Activated T-helper 1 cell treated with anti-CD3 and anti-CD28 coated beads, Interleukin-2, amount 50 U/mL, for 16 hours (primary cell): ENCODE results near the gene SLC4A5.

Source experiments
- DNase-seq, 2 donors: peaks; one replicate each; pipeline ENCODE4 v3.0.0-alpha.2; 2020; ENCODE audit warnings: low read depth in 1 of 2, low spot score in 1 of 2

SLC4A5 gene

DNA sequence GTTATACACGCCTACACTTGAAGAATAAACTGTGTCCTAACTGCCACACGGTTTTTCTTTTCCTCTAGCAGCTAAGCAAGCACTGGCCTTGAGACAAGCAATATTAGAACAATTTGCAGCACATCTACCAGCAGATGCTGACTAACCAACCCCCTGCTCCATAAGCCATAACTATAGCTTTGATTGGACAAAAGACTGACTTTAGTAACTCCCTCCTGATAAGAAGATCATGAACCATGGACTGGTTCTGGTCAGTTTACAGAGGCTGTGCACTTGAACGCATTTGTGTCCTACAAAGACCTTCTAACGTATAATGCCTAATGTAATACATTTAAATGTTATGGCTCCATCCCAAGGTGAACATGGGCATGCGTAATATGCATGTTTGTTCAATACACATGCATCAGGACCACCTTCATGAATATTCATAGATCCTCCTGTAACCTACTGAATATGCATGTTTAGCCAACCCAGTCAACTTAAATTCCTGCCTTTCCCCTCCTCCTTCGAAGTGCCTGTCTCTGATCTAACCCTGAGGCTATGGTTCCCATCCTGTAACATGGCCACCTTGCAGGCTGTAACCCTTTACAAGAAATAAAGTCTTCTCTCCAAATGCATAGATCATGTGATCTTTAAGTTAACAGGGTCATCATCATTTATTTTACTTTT is 26.5 kb downstream of the SLC4A5 start:
- no peak for DNase-seq

DNA sequence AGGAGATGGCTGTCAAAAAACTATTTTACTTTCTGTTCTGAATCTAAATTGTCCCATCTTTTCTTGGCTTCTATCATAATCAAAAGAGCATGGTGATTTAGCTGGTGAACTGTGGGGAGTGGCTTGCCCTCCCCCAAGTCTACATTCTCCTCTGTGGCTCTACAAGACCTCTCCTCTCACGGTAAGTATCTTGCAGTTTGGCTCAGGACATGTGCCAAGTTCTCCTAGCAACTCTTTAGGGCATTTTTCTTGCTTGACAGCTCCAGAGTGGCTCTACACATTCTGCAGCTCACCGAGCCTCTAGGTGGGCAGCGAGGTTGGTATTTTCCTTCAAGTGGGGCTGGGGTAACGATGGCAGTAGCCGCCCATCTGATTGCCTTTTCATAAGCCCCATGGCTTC is 29.1 kb downstream of the SLC4A5 start:
- no peak for DNase-seq

GRCh38 chr2:74313497-74313896 is 29.7 kb downstream of the SLC4A5 start:
- DNase-seq = no peak

GRCh38 chr2:74312913-74313312 is 30.3 kb downstream of the SLC4A5 start:
- DNase-seq = no peak

DNA sequence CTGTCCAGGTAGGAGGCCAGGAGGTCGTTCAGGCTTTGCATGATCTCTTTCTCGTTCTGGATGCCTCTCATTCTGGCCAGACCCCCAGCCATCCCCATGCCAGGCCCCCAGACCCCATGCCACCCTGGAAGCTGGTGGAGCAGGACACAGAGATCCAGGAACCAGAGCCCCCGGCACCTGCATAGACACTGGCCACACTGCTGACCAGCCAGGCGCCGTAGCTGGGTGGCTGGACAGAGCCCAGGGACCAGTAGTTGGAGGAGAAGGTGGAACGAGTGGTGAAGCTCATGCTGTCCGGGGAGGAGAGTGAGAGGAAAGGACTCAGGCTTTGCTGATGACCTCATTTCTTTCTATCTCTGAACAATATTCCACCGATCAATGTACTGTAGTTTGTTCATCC is 35.5 kb downstream of the SLC4A5 start:
- DNase-seq = no peak

GRCh38 chr2:74304332-74305148 is 38.7 kb downstream of the SLC4A5 start:
- DNase-seq = no peak

GRCh38 chr2:74302865-74303264 is 40.4 kb downstream of the SLC4A5 start:
- no peak for DNase-seq

DNA sequence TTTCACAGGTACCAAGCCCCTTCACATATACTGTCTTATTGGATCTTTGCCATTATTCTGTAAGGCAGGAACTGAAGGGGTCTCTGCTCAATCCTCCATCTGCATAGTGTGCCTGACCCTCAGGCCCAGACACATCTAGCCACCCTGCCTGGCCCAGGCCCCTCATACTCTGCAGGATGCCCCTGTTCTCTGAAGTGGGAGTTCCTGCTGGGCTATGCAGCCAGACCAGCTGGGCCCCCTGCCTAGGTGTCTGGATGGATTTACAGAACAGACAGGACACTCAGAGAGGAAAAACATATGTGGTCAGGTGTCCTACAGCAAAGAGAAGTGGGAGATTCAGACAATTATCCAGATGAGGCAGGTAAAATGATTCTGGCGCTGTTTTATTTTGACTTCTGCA is 42.0 kb downstream of the SLC4A5 start:
- DNase-seq = no peak

DNA sequence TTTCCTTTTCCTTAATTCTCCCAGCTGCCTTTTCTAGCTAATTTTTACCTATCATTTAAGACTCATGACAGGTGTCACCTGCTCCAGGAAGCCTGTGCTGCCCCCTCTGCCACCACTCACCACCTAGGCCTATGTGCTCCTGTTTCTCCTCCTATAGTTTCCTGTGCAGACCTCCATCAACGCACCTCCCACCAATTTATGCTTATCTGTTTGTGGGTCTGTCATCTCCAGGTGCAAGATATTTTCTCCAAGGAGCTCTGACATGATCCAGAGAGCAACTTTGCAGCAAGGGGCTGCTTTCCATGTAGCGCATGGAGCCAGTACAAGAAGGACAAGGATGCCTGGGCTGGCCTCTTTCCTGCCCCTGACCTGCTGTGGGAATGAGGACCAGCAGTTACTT is 42.7 kb downstream of the SLC4A5 start:
- no peak for DNase-seq

DNA sequence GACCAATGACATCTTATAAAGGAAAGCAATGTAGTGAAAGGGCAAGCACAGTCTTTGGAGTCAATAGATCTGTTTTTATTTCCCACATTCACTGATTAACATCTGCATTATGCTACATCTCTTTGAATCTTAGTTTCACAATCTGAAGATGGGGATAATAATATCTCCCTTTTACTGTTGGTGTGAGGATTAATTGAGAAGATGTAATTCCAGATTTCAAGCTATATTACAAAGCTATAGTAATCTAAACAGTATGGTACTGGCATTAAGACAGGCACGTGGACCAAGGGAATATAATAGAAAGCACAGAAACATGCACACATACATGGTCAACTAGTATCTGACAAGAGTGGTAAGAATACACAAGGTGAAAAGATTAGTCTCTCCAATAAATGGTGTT is 45.3 kb downstream of the SLC4A5 start:
- DNase-seq = no peak

- no peak for DNase-seq
These were observed 45.8 kb downstream of the SLC4A5 start for GRCh38 chr2:74297391-74297790.

DNA sequence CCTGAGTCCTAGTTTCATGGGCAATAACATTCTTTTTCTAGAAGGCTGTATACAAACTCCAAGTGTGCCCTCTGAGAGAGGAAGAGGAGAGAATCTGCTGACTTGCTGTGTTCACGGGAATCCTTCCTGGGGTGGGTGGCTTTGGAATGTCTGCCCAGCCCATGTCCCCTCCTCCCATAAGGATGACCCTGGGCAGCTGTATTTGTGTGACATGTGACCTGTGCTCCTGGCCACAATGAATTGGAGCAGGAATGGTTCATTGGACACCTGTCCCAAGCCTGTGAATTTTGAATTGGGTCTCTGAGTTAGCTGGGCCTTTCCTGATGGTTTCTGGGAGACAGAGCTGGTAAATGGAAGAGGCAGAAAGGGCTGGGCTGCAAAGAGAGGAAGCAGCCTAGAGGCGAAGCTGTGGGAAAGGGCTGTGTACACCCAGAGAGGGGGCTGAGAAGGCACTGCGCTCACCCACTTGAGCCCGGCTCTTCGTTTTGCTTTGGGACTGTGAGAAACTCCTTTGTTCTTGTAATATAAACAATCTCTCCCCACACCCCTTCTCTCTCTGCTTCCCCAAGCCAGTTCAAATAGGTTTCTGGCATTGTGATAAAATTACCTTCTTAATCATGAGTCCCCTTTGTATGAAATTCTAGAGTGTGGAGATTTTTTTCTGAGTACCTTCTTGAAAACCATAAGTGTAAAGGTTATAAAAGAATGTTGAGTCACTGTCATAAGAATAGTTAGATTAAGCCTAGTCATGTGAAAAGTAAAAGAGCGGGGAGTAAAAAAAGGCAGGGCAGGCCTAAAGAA is 49.8 kb downstream of the SLC4A5 start:
- DNase-seq = no peak

DNA sequence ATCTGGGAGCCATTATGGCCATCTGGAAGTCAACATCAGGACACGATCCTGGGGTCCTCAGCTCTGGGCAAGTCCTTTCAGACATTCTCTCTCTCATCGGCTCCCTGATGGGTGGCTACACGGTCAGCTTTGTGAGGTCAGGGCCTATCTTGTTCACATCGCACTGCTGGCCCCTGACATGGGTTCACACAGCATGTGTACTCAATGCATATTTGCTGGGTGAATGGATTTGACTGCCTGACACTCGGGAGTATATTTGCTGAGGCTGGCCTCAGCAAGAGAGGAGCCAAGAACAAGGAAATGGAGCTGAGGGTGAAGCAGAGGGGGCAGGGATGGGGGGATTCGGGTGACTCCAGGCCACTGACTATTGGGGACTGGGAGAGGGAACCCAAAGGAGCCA is 50.5 kb downstream of the SLC4A5 start:
- DNase-seq = no peak

- DNase-seq = no peak
These were observed 51.2 kb downstream of the SLC4A5 start for GRCh38 chr2:74291886-74292621.

DNA sequence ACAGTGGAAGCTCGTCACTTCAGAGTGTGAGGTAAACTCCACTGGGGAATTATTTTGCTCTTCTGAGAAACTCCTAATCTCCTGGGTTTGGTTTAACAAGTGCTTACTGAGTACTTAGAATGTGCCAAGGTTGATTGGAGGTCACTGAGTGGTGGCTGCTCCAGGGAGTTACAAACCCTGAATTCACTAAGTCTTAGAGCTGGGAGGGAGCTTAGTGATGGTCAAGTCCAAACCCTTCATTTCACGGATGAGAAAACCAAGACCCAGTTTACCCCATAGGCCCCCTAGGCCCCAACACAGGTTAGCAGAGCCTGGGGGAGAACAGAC is 52.0 kb downstream of the SLC4A5 start:
- DNase-seq = no peak

DNA sequence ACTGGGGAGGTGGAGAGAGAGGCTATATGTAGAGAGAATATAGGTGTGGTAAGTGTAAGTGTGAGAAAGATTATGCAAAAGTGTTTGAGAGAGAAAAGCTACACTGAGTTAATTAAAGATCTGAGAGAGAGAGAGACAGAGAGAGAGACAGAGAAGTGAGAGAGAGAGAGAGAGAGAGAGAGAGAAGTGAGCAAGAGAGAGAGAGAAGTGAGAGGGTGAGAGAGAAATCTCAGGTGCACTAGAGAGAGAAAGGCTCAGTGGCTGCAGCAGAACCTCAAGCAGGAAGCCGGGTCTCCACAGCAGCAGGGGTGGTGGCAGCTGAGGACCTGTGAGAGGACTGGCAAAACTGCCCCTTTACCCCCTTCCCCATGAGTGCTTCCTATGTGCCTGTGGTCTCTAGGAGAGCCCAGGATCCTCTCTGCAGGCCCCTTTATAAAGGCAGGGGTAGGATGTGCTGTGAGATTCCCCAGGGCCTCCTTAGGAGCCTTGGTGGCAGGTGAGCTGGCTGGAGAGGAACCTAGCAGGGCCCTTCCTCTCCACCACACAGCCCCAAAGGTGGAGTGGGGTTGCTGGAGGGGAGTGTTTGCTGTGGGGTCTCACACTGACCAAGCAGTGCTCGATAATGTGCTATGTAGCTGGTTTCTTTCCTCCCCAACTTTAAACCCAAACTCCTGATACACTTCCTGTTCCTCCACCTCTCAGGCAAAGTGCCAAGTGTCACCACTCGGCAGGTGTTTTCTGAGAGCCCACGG is 52.6 kb downstream of the SLC4A5 start:
- DNase-seq = peak in 1 of 2 donors; percentile 8

- no peak for DNase-seq
These were observed 53.1 kb downstream of the SLC4A5 start for GRCh38 chr2:74290066-74290465.

GRCh38 chr2:74286725-74287124 is 56.5 kb downstream of the SLC4A5 start:
- DNase-seq = no peak

GRCh38 chr2:74281141-74281975 is 61.9 kb downstream of the SLC4A5 start:
- DNase-seq = no peak

- no peak for DNase-seq
These were observed 64.5 kb downstream of the SLC4A5 start for GRCh38 chr2:74278694-74279093.
